GM11168 (cell line): ENCODE measurements around the gene SNAP47.

Source experiments
- in situ Hi-C: fragments of 300-500 bp; cut with MboI; formaldehyde crosslinking; loops from one replicate; pipeline ENCODE4 v1.12.0; 2022; ENCODE audit warnings: low sequenced_read_pairs; ENCODE audit not compliant: unreplicated experiment

The SNAP47 gene

DNA sequence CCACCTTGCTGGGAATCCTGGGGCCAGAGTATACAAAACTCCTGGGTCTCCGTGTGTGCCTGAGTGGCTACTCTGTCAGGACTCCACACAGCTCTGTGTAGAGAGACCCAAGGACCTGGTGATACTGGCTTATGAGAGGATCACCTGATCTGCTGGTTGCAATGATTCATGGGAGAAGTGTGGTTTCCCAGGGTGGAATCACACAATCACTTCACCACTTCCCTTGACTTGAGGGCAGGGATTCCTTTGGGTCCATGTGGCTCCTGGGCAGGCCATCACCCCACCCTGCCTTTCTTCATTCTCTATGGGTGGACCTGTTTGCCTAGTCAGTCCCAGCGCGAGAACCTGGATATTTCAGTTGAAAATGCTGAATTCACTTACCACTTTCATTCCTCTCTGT, 93.6 kb downstream of the SNAP47 start:
- in situ Hi-C loops: no loop called here
